ENCODE measurements around the gene CCDC200.
"Not testable (repeated sequence)": the region's sequence is repeated elsewhere in the genome, so short reads cannot be mapped to it uniquely, and the experiment has no call there.

The CCDC200 gene

DNA sequence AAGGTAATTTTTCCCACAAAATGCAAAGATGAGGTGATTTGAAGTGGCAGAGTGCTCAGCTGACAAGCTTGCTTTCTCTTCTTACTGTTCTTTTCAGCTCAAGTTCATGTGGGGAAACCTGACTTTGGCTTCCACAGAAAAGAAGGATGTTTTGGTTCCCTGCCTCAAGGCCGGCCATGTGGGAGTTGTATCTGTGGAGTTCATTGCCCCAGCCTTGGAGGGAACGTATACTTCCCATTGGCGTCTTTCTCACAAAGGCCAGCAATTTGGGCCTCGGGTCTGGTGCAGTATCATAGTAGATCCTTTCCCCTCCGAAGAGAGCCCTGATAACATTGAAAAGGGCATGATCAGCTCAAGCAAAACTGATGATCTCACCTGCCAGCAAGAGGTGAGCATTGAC lies 35.2 kb downstream of the CCDC200 start:
- Histone ChIP-seq H2BK15ac (ENCODE audit: low read length) (no peak overlapping the region), H3K36me3 (replicated peaks in 1 of 2; ENCODE audit: control insufficient read depth in 2 of 2, insufficient read depth in 2 of 2, low read length in 2 of 2) (peaks cover 48 to 83% of the 10 kb centered on the region in 2 donors), H2AK5ac (ENCODE audit: low read depth, low read length) (no peak overlapping the region), H3K9ac (ENCODE audit: low read depth, low read length, poor library complexity) (no peak overlapping the region), H3K14ac (ENCODE audit: low read length) (no peak overlapping the region), H2BK12ac (ENCODE audit: low read length) (no peak overlapping the region), H3K27me3 (ENCODE audit: control insufficient read depth in 3 of 3, insufficient read depth in 3 of 3, low read depth in 1 of 3, low read length in 3 of 3) (peaks cover 0 to 2% (median 0%) of the 10 kb centered on the region in 3 experiments), H4K8ac (ENCODE audit: low read depth, low read length) (no peak overlapping the region), H3K4ac (ENCODE audit: low read length) (no peak overlapping the region), H2BK120ac (ENCODE audit: low read depth, low read length) (no peak overlapping the region), H3K27ac (replicated peaks; ENCODE audit: low read length) (no peak overlapping the region), H3K18ac (ENCODE audit: low read length) (no peak overlapping the region), H3K23ac (ENCODE audit: low read depth, low read length, poor library complexity) (no peak overlapping the region), H3K79me1 (ENCODE audit: low read depth, low read length) (no peaks in the 10 kb centered on the region), H2BK5ac (ENCODE audit: low read length) (no peak overlapping the region), H4K91ac (ENCODE audit: low read depth, low read length, poor library complexity) (no peak overlapping the region), H2AFZ (ENCODE audit: low read length) (no peak overlapping the region), H3K4me1 (ENCODE audit: control insufficient read depth in 2 of 2, insufficient read depth in 1 of 2, low read depth in 1 of 2, low read length in 2 of 2) (no peaks in the 10 kb centered on the region), H3K9me3 (replicated peaks in 1 of 2; ENCODE audit: control insufficient read depth in 2 of 2, insufficient read depth in 1 of 2, low read depth in 1 of 2, low read length in 2 of 2) (no peaks in the 10 kb centered on the region), H3K4me2 (ENCODE audit: insufficient read depth, low read length, poor library complexity, severe bottlenecking) (no peak overlapping the region), H3K4me3 (ENCODE audit: low read length in 2 of 2) (no peak overlapping the region)
- no CpG with 5 or more reads among the region's 5 CpGs for WGBS, 2 donors (ENCODE audit: extremely low coverage in 2 of 2, insufficient read length in 2 of 2, insufficient replicate concordance in 1 of 2)
- DNase-seq (ENCODE audit: low spot score), result no peak

DNA sequence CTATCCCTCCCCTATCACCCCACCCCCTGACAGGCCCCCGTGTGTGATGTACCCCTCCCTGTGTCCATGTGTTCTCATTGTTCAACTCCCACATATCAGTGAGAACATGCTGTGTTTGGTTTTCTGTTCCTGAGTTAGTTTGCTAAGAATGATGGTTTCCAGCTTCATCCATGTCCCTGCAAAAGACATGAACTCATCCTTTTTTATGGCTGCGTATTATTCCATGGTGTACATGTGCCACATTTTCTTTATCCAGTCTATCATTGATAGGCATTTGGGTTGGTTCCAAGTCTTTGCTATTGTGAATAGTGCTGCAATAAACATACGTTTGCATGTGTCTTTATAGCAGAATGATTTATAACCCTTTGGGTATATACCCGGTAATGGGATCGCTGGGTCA lies 41.8 kb downstream of the CCDC200 start:
- not testable (repeated sequence) for DNase-seq (ENCODE audit: low spot score)

DNA sequence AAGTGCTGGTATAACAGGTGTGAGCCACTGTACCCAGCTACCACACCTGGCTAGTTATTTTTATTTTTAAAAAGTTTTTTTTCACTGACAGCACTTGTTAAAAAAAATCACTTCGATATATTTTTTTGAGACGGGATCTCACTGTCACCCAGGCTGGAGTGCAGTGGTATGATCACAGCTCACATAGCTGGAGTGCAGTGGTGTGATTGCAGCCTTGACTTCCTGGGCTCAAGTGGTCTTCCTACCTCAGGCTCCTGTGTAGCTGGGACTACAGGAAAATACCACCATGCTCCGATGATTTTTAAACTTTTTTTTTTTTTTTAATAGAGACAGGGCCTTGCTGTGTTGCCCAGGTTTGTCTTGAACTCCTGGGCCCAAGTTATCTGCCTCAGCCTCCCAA lies 44.5 kb downstream of the CCDC200 start:
- Histone ChIP-seq H4K8ac (ENCODE audit: low read depth, low read length) (no peak overlapping the region), H3K23ac (ENCODE audit: low read depth, low read length, poor library complexity) (no peak overlapping the region), H3K27me3 (ENCODE audit: control insufficient read depth in 3 of 3, insufficient read depth in 3 of 3, low read depth in 1 of 3, low read length in 3 of 3) (no peaks in the 10 kb centered on the region), H2BK15ac (ENCODE audit: low read length) (no peak overlapping the region), H3K14ac (ENCODE audit: low read length) (no peak overlapping the region), H3K4me2 (ENCODE audit: insufficient read depth, low read length, poor library complexity, severe bottlenecking) (no peak overlapping the region), H2BK12ac (ENCODE audit: low read length) (no peak overlapping the region), H3K18ac (ENCODE audit: low read length) (no peak overlapping the region), H2BK120ac (ENCODE audit: low read depth, low read length) (no peak overlapping the region), H3K27ac (replicated peaks; ENCODE audit: low read length) (no peak overlapping the region), H2AFZ (ENCODE audit: low read length) (no peak overlapping the region), H3K4me3 (ENCODE audit: low read length in 2 of 2) (no peak overlapping the region), H4K91ac (ENCODE audit: low read depth, low read length, poor library complexity) (no peak overlapping the region), H2BK5ac (ENCODE audit: low read length) (no peak overlapping the region), H2AK5ac (ENCODE audit: low read depth, low read length) (no peak overlapping the region), H3K4me1 (ENCODE audit: control insufficient read depth in 2 of 2, insufficient read depth in 1 of 2, low read depth in 1 of 2, low read length in 2 of 2) (no peaks in the 10 kb centered on the region), H3K36me3 (replicated peaks in 1 of 2; ENCODE audit: control insufficient read depth in 2 of 2, insufficient read depth in 2 of 2, low read length in 2 of 2) (peaks cover 4 to 52% of the 10 kb centered on the region in 2 donors), H3K4ac (ENCODE audit: low read length) (no peak overlapping the region), H3K79me1 (ENCODE audit: low read depth, low read length) (peaks cover 1% of the 10 kb centered on the region), H3K9me3 (replicated peaks in 1 of 2; ENCODE audit: control insufficient read depth in 2 of 2, insufficient read depth in 1 of 2, low read depth in 1 of 2, low read length in 2 of 2) (no peaks in the 10 kb centered on the region), H3K9ac (ENCODE audit: low read depth, low read length, poor library complexity) (no peak overlapping the region)
- no CpG with 5 or more reads among the region's 3 CpGs for WGBS, 2 donors (ENCODE audit: extremely low coverage in 2 of 2, insufficient read length in 2 of 2, insufficient replicate concordance in 1 of 2)
- no peak for DNase-seq (ENCODE audit: low spot score)

More for the DNA sequence above, 41.8 kb downstream of the CCDC200 start:
- H3K18ac ChIP-seq (ENCODE audit: low read length); H3K14ac ChIP-seq (ENCODE audit: low read length); H4K8ac ChIP-seq (ENCODE audit: low read depth, low read length); H2BK120ac ChIP-seq (ENCODE audit: low read depth, low read length); H3K27ac ChIP-seq (replicated peaks; ENCODE audit: low read length); H2BK15ac ChIP-seq (ENCODE audit: low read length); H3K4me1 ChIP-seq (ENCODE audit: control insufficient read depth in 2 of 2, insufficient read depth in 1 of 2, low read depth in 1 of 2, low read length in 2 of 2); H2AFZ ChIP-seq (ENCODE audit: low read length); H3K23ac ChIP-seq (ENCODE audit: low read depth, low read length, poor library complexity); H3K27me3 ChIP-seq (ENCODE audit: control insufficient read depth in 3 of 3, insufficient read depth in 3 of 3, low read depth in 1 of 3, low read length in 3 of 3); H3K4me3 ChIP-seq (ENCODE audit: low read length in 2 of 2); H3K79me1 ChIP-seq (ENCODE audit: low read depth, low read length); H2BK12ac ChIP-seq (ENCODE audit: low read length); H4K91ac ChIP-seq (ENCODE audit: low read depth, low read length, poor library complexity); H3K4ac ChIP-seq (ENCODE audit: low read length); H2AK5ac ChIP-seq (ENCODE audit: low read depth, low read length); H3K4me2 ChIP-seq (ENCODE audit: insufficient read depth, low read length, poor library complexity, severe bottlenecking); H3K9ac ChIP-seq (ENCODE audit: low read depth, low read length, poor library complexity); H3K9me3 ChIP-seq (replicated peaks in 1 of 2; ENCODE audit: control insufficient read depth in 2 of 2, insufficient read depth in 1 of 2, low read depth in 1 of 2, low read length in 2 of 2); H2BK5ac ChIP-seq (ENCODE audit: low read length): not testable (repeated sequence)
- H3K36me3 ChIP-seq (replicated peaks in 1 of 2; ENCODE audit: control insufficient read depth in 2 of 2, insufficient read depth in 2 of 2, low read length in 2 of 2), result peaks cover 21 to 57% of the 10 kb centered on the region in 2 donors
- no CpG with 5 or more reads among the region's 5 CpGs for WGBS, 2 donors (ENCODE audit: extremely low coverage in 2 of 2, insufficient read length in 2 of 2, insufficient replicate concordance in 1 of 2)

DNA sequence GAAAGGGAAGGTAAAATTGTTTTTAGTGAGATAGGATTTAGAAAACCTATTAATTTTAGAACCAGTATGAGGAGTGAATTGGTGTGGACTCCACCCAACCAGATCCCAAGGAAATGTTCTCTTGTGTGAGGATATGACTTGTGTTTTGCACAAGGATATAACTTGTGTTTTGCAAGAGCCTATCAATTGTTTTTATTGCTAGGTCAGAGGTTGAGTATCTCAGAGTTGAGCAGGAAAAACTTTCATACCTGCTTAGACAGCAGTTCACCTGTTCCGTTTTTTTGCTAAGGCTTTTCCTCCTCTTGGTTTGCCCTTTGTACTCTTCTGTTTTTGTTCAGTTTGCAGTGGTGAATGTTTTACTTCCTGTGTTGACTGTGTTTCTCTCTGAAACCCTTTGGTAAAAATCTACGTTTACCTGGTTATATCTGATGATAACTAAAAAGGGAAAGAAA lies 52.3 kb downstream of the CCDC200 start:
- Histone ChIP-seq H2BK15ac (ENCODE audit: low read length) (no peak overlapping the region), H4K8ac (ENCODE audit: low read depth, low read length) (no peak overlapping the region), H4K91ac (ENCODE audit: low read depth, low read length, poor library complexity) (no peak overlapping the region), H3K23ac (ENCODE audit: low read depth, low read length, poor library complexity) (no peak overlapping the region), H3K9me3 (replicated peaks in 1 of 2; ENCODE audit: control insufficient read depth in 2 of 2, insufficient read depth in 1 of 2, low read depth in 1 of 2, low read length in 2 of 2) (no peaks in the 10 kb centered on the region), H2AFZ (ENCODE audit: low read length) (no peak overlapping the region), H3K4me2 (ENCODE audit: insufficient read depth, low read length, poor library complexity, severe bottlenecking) (no peak overlapping the region), H3K4ac (ENCODE audit: low read length) (no peak overlapping the region), H2BK12ac (ENCODE audit: low read length) (no peak overlapping the region), H3K27ac (replicated peaks; ENCODE audit: low read length) (no peak overlapping the region), H3K27me3 (ENCODE audit: control insufficient read depth in 3 of 3, insufficient read depth in 3 of 3, low read depth in 1 of 3, low read length in 3 of 3) (no peaks in the 10 kb centered on the region), H3K18ac (ENCODE audit: low read length) (no peak overlapping the region), H2BK5ac (ENCODE audit: low read length) (no peak overlapping the region), H2BK120ac (ENCODE audit: low read depth, low read length) (no peak overlapping the region), H3K4me3 (ENCODE audit: low read length in 2 of 2) (no peak overlapping the region), H3K9ac (ENCODE audit: low read depth, low read length, poor library complexity) (no peak overlapping the region), H2AK5ac (ENCODE audit: low read depth, low read length) (no peak overlapping the region), H3K14ac (ENCODE audit: low read length) (no peak overlapping the region), H3K79me1 (ENCODE audit: low read depth, low read length) (peaks cover 1% of the 10 kb centered on the region), H3K4me1 (ENCODE audit: control insufficient read depth in 2 of 2, insufficient read depth in 1 of 2, low read depth in 1 of 2, low read length in 2 of 2) (peaks cover 2 to 3% of the 10 kb centered on the region in 2 donors), H3K36me3 (replicated peaks in 1 of 2; ENCODE audit: control insufficient read depth in 2 of 2, insufficient read depth in 2 of 2, low read length in 2 of 2) (peaks cover 3 to 55% of the 10 kb centered on the region in 2 donors)
- no peak for DNase-seq (ENCODE audit: low spot score)
- no CpG with 5 or more reads among the region's 2 CpGs for WGBS, 2 donors (ENCODE audit: extremely low coverage in 2 of 2, insufficient read length in 2 of 2, insufficient replicate concordance in 1 of 2)
